ENCODE measurements around the gene CORO2B.
A peak's percentile ranks its signal among the peaks of the same experiment; 100 is the strongest.

The CORO2B gene

GRCh38 chr15:68617001-68617400 is 38.2 kb downstream of the CORO2B start:
- TF ChIP-seq CTCF (IDR thresholded peaks at IDR 0.05; ENCODE audit: low read depth, low read length, missing control alignments): no peak
- in situ Hi-C loops (cut with HindIII; ENCODE audit: low pct_ligation_motif_present, low sequenced_read_pairs): no loop called here
- Histone ChIP-seq H3K27me3 (replicated peaks) (no peaks in the 10 kb centered on the region), H3K27ac (no peak overlapping the region), H3K4me3 (ENCODE audit: low read depth, low read length) (no peak overlapping the region), H3K36me3 (replicated peaks) (no peaks in the 10 kb centered on the region)
- no peak for DNase-seq

- H3K27me3 ChIP-seq (replicated peaks): no peaks in the 10 kb centered on the region
- DNase-seq: no peak
- H3K27ac ChIP-seq: no peak overlapping the region
- no peak overlapping the region for H3K4me3 ChIP-seq (ENCODE audit: low read depth, low read length)
- no peak for TF ChIP-seq CTCF (IDR thresholded peaks at IDR 0.05; ENCODE audit: low read depth, low read length, missing control alignments)
- no peaks in the 10 kb centered on the region for H3K36me3 ChIP-seq (replicated peaks)
- in situ Hi-C loops (cut with HindIII; ENCODE audit: low pct_ligation_motif_present, low sequenced_read_pairs): no loop called here
Measured at GRCh38 chr15:68617777-68618176, 39.0 kb downstream of the CORO2B start.

GRCh38 chr15:68618394-68618793 is 39.6 kb downstream of the CORO2B start:
- in situ Hi-C loops (cut with HindIII; ENCODE audit: low pct_ligation_motif_present, low sequenced_read_pairs): no loop called here
- H3K36me3 ChIP-seq (replicated peaks): no peaks in the 10 kb centered on the region
- no peak for DNase-seq

GRCh38 chr15:68618908-68619698 is 40.3 kb downstream of the CORO2B start:
- in situ Hi-C loops (cut with HindIII; ENCODE audit: low pct_ligation_motif_present, low sequenced_read_pairs): no loop called here
- Histone ChIP-seq H3K27ac (peak overlapping the region; percentile 43), H3K4me3 (ENCODE audit: low read depth, low read length) (no peak overlapping the region), H3K27me3 (replicated peaks) (no peaks in the 10 kb centered on the region), H3K36me3 (replicated peaks) (no peaks in the 10 kb centered on the region)
- TF ChIP-seq CTCF (IDR thresholded peaks at IDR 0.05; ENCODE audit: low read depth, low read length, missing control alignments): no peak
- peak; percentile 56 for DNase-seq

More at GRCh38 chr15:68618394-68618793, 39.6 kb downstream of the CORO2B start:
- no peak for TF ChIP-seq CTCF (IDR thresholded peaks at IDR 0.05; ENCODE audit: low read depth, low read length, missing control alignments)
- no peak overlapping the region for H3K4me3 ChIP-seq (ENCODE audit: low read depth, low read length)
- H3K27me3 ChIP-seq (replicated peaks): no peaks in the 10 kb centered on the region
- peak overlapping the region; percentile 43 for H3K27ac ChIP-seq

- in situ Hi-C loops (cut with HindIII; ENCODE audit: low pct_ligation_motif_present, low sequenced_read_pairs): no loop called here
- DNase-seq: peak; percentile 96
- no peaks in the 10 kb centered on the region for H3K36me3 ChIP-seq (replicated peaks)
- H3K4me3 ChIP-seq (ENCODE audit: low read depth, low read length): no peak overlapping the region
- no peaks in the 10 kb centered on the region for H3K27me3 ChIP-seq (replicated peaks)
- TF ChIP-seq CTCF (IDR thresholded peaks at IDR 0.05; ENCODE audit: low read depth, low read length, missing control alignments): no peak
- H3K27ac ChIP-seq: peak overlapping the region; percentile 69
Measured at GRCh38 chr15:68620721-68621527, 42.1 kb downstream of the CORO2B start.
